OCI-LY1 (cell line): ENCODE measurements around the gene F2.

ENCODE experiments used
- H2AFZ ChIP-seq: fragments of 200-600 bp; sonication (generic), shearing (Covaris generic); 2 replicates; pipeline ENCODE4 v1.6.0; 2014; ENCODE audit warnings: antibody characterized with exemption, mild to moderate bottlenecking, low read length
- H3F3A ChIP-seq: fragments of 200-600 bp; sonication (generic), shearing (Covaris generic); 2 replicates; pipeline ENCODE4 v1.6.0; 2014; ENCODE audit warnings: mild to moderate bottlenecking, antibody characterized with exemption, low read length, moderate library complexity; ENCODE audit not compliant: insufficient read depth
- H3K27ac ChIP-seq: fragments of 200-600 bp; sonication (generic); 2 replicates; pipeline ENCODE4 v1.5.1; 2014; ENCODE audit warnings: low read length, mixed run types, mild to moderate bottlenecking, low read depth; ENCODE audit not compliant: poor library complexity, severe bottlenecking
- H3K27me3 ChIP-seq: fragments of 200-600 bp; sonication (generic); 2 replicates; pipeline ENCODE4 v1.6.0; 2014; ENCODE audit warnings: antibody characterized with exemption, mild to moderate bottlenecking, low read length, moderate library complexity; ENCODE audit not compliant: insufficient read depth
- H3K36me3 ChIP-seq: fragments of 200-600 bp; sonication (generic); 2 replicates; pipeline ENCODE4 v1.6.1; 2014; ENCODE audit warnings: mild to moderate bottlenecking, antibody characterized with exemption, low read length, moderate library complexity, mixed read lengths; ENCODE audit not compliant: insufficient read depth
- H3K4me1 ChIP-seq: fragments of 200-600 bp; sonication (generic); 2 replicates; pipeline ENCODE4 v1.5.1; 2014; ENCODE audit warnings: mild to moderate bottlenecking, low read length, moderate library complexity; ENCODE audit not compliant: insufficient read depth, severe bottlenecking
- H3K4me2 ChIP-seq: fragments of 200-600 bp; sonication (generic), shearing (Covaris generic); 2 replicates; pipeline ENCODE4 v1.6.1; 2014; ENCODE audit warnings: low read length
- H3K4me3 ChIP-seq: fragments of 200-600 bp; sonication (generic); 2 replicates; pipeline ENCODE4 v1.5.1; 2014; ENCODE audit warnings: low read length, low read depth, mild to moderate bottlenecking, mixed read lengths; ENCODE audit not compliant: poor library complexity, severe bottlenecking
- H3K79me2 ChIP-seq: fragments of 200-600 bp; shearing (Covaris generic); 2 replicates; pipeline ENCODE4 v1.6.1; 2016; ENCODE audit warnings: mixed run types, low read length, mixed read lengths; ENCODE audit not compliant: insufficient read depth
- H3K9ac ChIP-seq: fragments of 200-600 bp; sonication (generic), shearing (Covaris generic); 2 replicates; pipeline ENCODE4 v1.6.1; 2014; ENCODE audit warnings: mild to moderate bottlenecking, low read length, mixed read lengths
- H3K9me2 ChIP-seq: fragments of 200-600 bp; sonication (generic), shearing (Covaris generic); 2 replicates; pipeline ENCODE4 v1.6.1; 2014; ENCODE audit warnings: low read depth, mild to moderate bottlenecking, low read length, mixed read lengths
- H3K9me3 ChIP-seq: fragments of 200-600 bp; shearing (Covaris generic); 2 replicates; pipeline ENCODE4 v1.6.1; 2014; ENCODE audit warnings: low read length, mixed read lengths
- H4K20me1 ChIP-seq: fragments of 200-600 bp; sonication (generic), shearing (Covaris generic); 2 replicates; pipeline ENCODE4 v1.6.0; 2016; ENCODE audit warnings: mild to moderate bottlenecking, low read length; ENCODE audit not compliant: insufficient read depth
- CTCF ChIP-seq: fragments of 200-600 bp; sonication (generic), shearing (Covaris generic); IDR thresholded peaks from 2 replicates; pipeline ENCODE4 v1.5.1; 2017; ENCODE audit warnings: mild to moderate bottlenecking, antibody characterized with exemption, low read length, moderate library complexity, mixed read lengths
- EZH2 ChIP-seq: fragments of 200-600 bp; sonication (generic), shearing (Covaris generic); IDR thresholded peaks from 2 replicates; pipeline ENCODE4 v1.8.0; 2017; ENCODE audit warnings: borderline replicate concordance, mixed run types, mild to moderate bottlenecking, antibody characterized with exemption, low read length, moderate library complexity, mixed read lengths

The F2 gene

GRCh38 chr11:46759196-46759595, 40.2 kb downstream of the F2 start:
- peaks cover 93% of the 10 kb centered on the region for H3K36me3 ChIP-seq
- no peak overlapping the region for H3K9ac ChIP-seq
- H3K9me3 ChIP-seq, result no peaks in the 10 kb centered on the region
- no peak overlapping the region for H3K27ac ChIP-seq
- H4K20me1 ChIP-seq, result no peaks in the 10 kb centered on the region
- no peaks in the 10 kb centered on the region for H3K9me2 ChIP-seq
- TF ChIP-seq EZH2 (no peak), CTCF (no peak)
- H3K79me2 ChIP-seq, result no peaks in the 10 kb centered on the region
- H3F3A ChIP-seq, result no peaks in the 10 kb centered on the region
- H3K4me2 ChIP-seq, result no peak overlapping the region
- H3K27me3 ChIP-seq, result no peaks in the 10 kb centered on the region
- no peaks in the 10 kb centered on the region for H3K4me1 ChIP-seq
- no peak overlapping the region for H3K4me3 ChIP-seq
- H2AFZ ChIP-seq, result no peak overlapping the region

GRCh38 chr11:46760429-46761128, 41.6 kb downstream of the F2 start:
- H3K4me2 ChIP-seq, result no peak overlapping the region
- H3K36me3 ChIP-seq, result peaks cover 93% of the 10 kb centered on the region

GRCh38 chr11:46761807-46762206, 42.8 kb downstream of the F2 start:
- peaks cover 93% of the 10 kb centered on the region for H3K36me3 ChIP-seq
- no peaks in the 10 kb centered on the region for H4K20me1 ChIP-seq
- TF ChIP-seq CTCF, result no peak
- TF ChIP-seq EZH2, result no peak

More at GRCh38 chr11:46760429-46761128, 41.6 kb downstream of the F2 start:
- Histone ChIP-seq H3K79me2 (no peaks in the 10 kb centered on the region), H3K4me1 (no peaks in the 10 kb centered on the region), H3K9me2 (no peaks in the 10 kb centered on the region), H3K9ac (no peak overlapping the region), H3K27me3 (no peaks in the 10 kb centered on the region), H3K27ac (no peak overlapping the region), H3F3A (no peaks in the 10 kb centered on the region), H3K9me3 (no peaks in the 10 kb centered on the region), H4K20me1 (no peaks in the 10 kb centered on the region), H3K4me3 (no peak overlapping the region), H2AFZ (no peak overlapping the region)
- TF ChIP-seq EZH2, result no peak
- no peak for TF ChIP-seq CTCF

More at GRCh38 chr11:46761807-46762206, 42.8 kb downstream of the F2 start:
- Histone ChIP-seq H3K9me2 (no peaks in the 10 kb centered on the region), H3K9me3 (no peaks in the 10 kb centered on the region), H3K79me2 (no peaks in the 10 kb centered on the region), H3K4me3 (no peak overlapping the region), H3K4me1 (no peaks in the 10 kb centered on the region), H3K27ac (no peak overlapping the region), H3K27me3 (no peaks in the 10 kb centered on the region), H3F3A (no peaks in the 10 kb centered on the region), H3K4me2 (no peak overlapping the region), H2AFZ (no peak overlapping the region), H3K9ac (no peak overlapping the region)
